IMR-90 (cell line): ENCODE results near the gene CELA2A. TPM values are rescaled to one million over a fixed set of nuclear protein-coding genes. Genes with fewer than 3 reads are reported as not detected.
A peak's percentile ranks its signal among the peaks of the same experiment; 100 is the strongest.

ENCODE experiments used
- ATAC-seq: fragments of 200-7000 bp; cut with Tn5 transposase; 2 replicates; pipeline ENCODE4 v1.9.1; 2020; ENCODE audit warnings: low read depth, mild to moderate bottlenecking, moderate library complexity
- BruUV-seq: library from RNA; stranded (reverse); fragments of 400-500 nt; replicated peaks from 2 replicates; lab custom pipeline; 2021; lab: Mats Ljungman, UMichigan
- CTCF ChIA-PET: fragments of 300-600 bp; formaldehyde crosslinking; extraction: SDS; loops from one replicate; lab custom pipeline; 2021; ENCODE audit warnings: antibody characterized with exemption; lab: Yijun Ruan, JAX
- POLR2A ChIA-PET: fragments of 300-600 bp; sonication (Branson Sonifier 250); formaldehyde crosslinking; loops from one replicate; lab custom pipeline; 2022; ENCODE audit warnings: antibody characterized with exemption; ENCODE audit not compliant: unreplicated experiment; lab: Charles Lee
- DNase-seq: peaks from one replicate; pipeline ENCODE4 v3.0.0; 2013
- H2AFZ ChIP-seq: replicated peaks from 2 replicates; pipeline ENCODE3; 2013; ENCODE audit warnings: low read length, mild to moderate bottlenecking; ENCODE audit not compliant: poor library complexity
- H2AK5ac ChIP-seq: 2 replicates; pipeline ENCODE4 v1.6.1; 2013; ENCODE audit warnings: low read depth, low read length, inconsistent platforms
- H2AK9ac ChIP-seq: replicated peaks from 2 replicates; pipeline ENCODE3; 2013; ENCODE audit warnings: mild to moderate bottlenecking, low read depth, low read length, moderate library complexity; ENCODE audit not compliant: poor library complexity
- H2BK120ac ChIP-seq: 2 replicates; pipeline ENCODE4 v1.6.1; 2013; ENCODE audit warnings: low read depth, low read length, inconsistent platforms
- H2BK15ac ChIP-seq: 3 replicates; pipeline ENCODE4 v1.6.1; 2013; ENCODE audit warnings: low read depth, low read length, inconsistent platforms
- H2BK20ac ChIP-seq: 2 replicates; pipeline ENCODE4 v1.6.1; 2013; ENCODE audit warnings: low read depth, mild to moderate bottlenecking, inconsistent platforms, low read length, moderate library complexity
- H2BK5ac ChIP-seq: 2 replicates; pipeline ENCODE4 v1.6.1; 2013; ENCODE audit warnings: mild to moderate bottlenecking, low read depth, low read length, inconsistent platforms; ENCODE audit not compliant: poor library complexity, severe bottlenecking
- H3K14ac ChIP-seq: replicated peaks from 2 replicates; pipeline ENCODE4 v1.6.1; 2013; ENCODE audit warnings: low read depth, low read length, inconsistent platforms
- H3K18ac ChIP-seq: 2 replicates; pipeline ENCODE4 v1.6.1; 2013; ENCODE audit warnings: low read depth, low read length, control low read depth
- H3K23ac ChIP-seq: 2 replicates; pipeline ENCODE4 v1.6.1; 2013; ENCODE audit warnings: low read depth, low read length, inconsistent platforms
- H3K27ac ChIP-seq: 2 replicates; pipeline ENCODE4 v1.5.1; 2013; ENCODE audit warnings: mild to moderate bottlenecking, control low read depth, low read length; ENCODE audit not compliant: insufficient read depth
- H3K27me3 ChIP-seq: 2 replicates; pipeline ENCODE4 v1.6.1; 2013; ENCODE audit warnings: low read length; ENCODE audit not compliant: control insufficient read depth, insufficient read depth
- H3K36me3 ChIP-seq: 2 replicates; pipeline ENCODE4 v1.6.1; 2013; ENCODE audit warnings: low read length, mixed read lengths; ENCODE audit not compliant: control insufficient read depth, insufficient read depth
- H3K4ac ChIP-seq: 2 replicates; pipeline ENCODE4 v1.6.1; 2013; ENCODE audit warnings: low read depth, low read length, inconsistent platforms
- H3K4me1 ChIP-seq: 2 replicates; pipeline ENCODE4 v1.6.1; 2013; ENCODE audit warnings: low read length, mixed read lengths; ENCODE audit not compliant: control insufficient read depth, insufficient read depth
- H3K4me2 ChIP-seq: 2 replicates; pipeline ENCODE4 v1.6.1; 2013; ENCODE audit warnings: low read depth, mild to moderate bottlenecking, control low read depth, low read length, moderate library complexity
- H3K4me3 ChIP-seq: 2 replicates; pipeline ENCODE4 v1.5.1; 2013; ENCODE audit warnings: low read depth, mild to moderate bottlenecking, control low read depth, low read length, moderate library complexity; ENCODE audit not compliant: insufficient read depth
- H3K56ac ChIP-seq: 2 replicates; pipeline ENCODE4 v1.6.1; 2013; ENCODE audit warnings: low read length, inconsistent platforms; ENCODE audit not compliant: insufficient read depth; ENCODE audit errors: extremely low read depth
- H3K79me1 ChIP-seq, 2 experiments: 2 replicates each; pipeline ENCODE4 v1.6.1; 2013; ENCODE audit warnings: low read length in 2 of 2, inconsistent platforms in 1 of 2, low read depth in 1 of 2
- H3K9ac ChIP-seq: 2 replicates; pipeline ENCODE4 v1.6.1; 2013; ENCODE audit warnings: low read depth, low read length, control low read depth
- H3K9me1 ChIP-seq: 2 replicates; pipeline ENCODE4 v1.6.1; 2013; ENCODE audit warnings: low read length, inconsistent platforms; ENCODE audit not compliant: insufficient read depth
- H3K9me3 ChIP-seq: 2 replicates; pipeline ENCODE4 v1.6.1; 2013; ENCODE audit warnings: low read length; ENCODE audit not compliant: control insufficient read depth, insufficient read depth
- H4K20me1 ChIP-seq: 2 replicates; pipeline ENCODE4 v1.6.1; 2013; ENCODE audit warnings: low read length, inconsistent platforms; ENCODE audit not compliant: insufficient read depth
- H4K5ac ChIP-seq: 2 replicates; pipeline ENCODE4 v1.6.1; 2013; ENCODE audit warnings: mild to moderate bottlenecking, low read depth, low read length, control low read depth
- H4K8ac ChIP-seq, 2 experiments: 2 replicates each; pipeline ENCODE4 v1.6.1; 2013; ENCODE audit warnings: low read depth in 2 of 2, low read length in 2 of 2, control low read depth in 1 of 2, inconsistent platforms in 1 of 2
- H4K91ac ChIP-seq: 2 replicates; pipeline ENCODE4 v1.6.1; 2013; ENCODE audit warnings: low read depth, low read length, inconsistent platforms; ENCODE audit not compliant: insufficient read depth
- BHLHE40 ChIP-seq: fragments of 150-350 bp; IDR thresholded peaks from 2 replicates; pipeline ENCODE4 v1.6.1; 2016; ENCODE audit warnings: mild to moderate bottlenecking, low read depth, low read length
- CHD1 ChIP-seq: IDR thresholded peaks from 2 replicates; pipeline ENCODE4 v1.6.1; 2012; ENCODE audit warnings: low read depth, low read length, improper control_type of control experiment
- CTCF ChIP-seq: conservative IDR thresholded peaks from 2 replicates; pipeline ENCODE4 v1.5.1; 2012; ENCODE audit warnings: mild to moderate bottlenecking, low read depth, low read length, improper control_type of control experiment
- ELK1 ChIP-seq: fragments of 150-350 bp; IDR thresholded peaks from 2 replicates; pipeline ENCODE4 v1.6.1; 2016; ENCODE audit warnings: low read depth, mild to moderate bottlenecking, low read length, moderate library complexity, borderline replicate concordance
- MAFK ChIP-seq: IDR thresholded peaks from 2 replicates; pipeline ENCODE4 v1.6.1; 2012; ENCODE audit warnings: low read depth, low read length, improper control_type of control experiment
- MAZ ChIP-seq: IDR thresholded peaks from 2 replicates; pipeline ENCODE4 v1.6.1; 2012; ENCODE audit warnings: low read depth, mild to moderate bottlenecking, low read length, improper control_type of control experiment, moderate library complexity, borderline replicate concordance
- MXI1 ChIP-seq: IDR thresholded peaks from 2 replicates; pipeline ENCODE4 v1.6.1; 2012; ENCODE audit warnings: low read depth, mild to moderate bottlenecking, low read length, moderate library complexity, borderline replicate concordance
- POLR2A ChIP-seq: IDR thresholded peaks from 2 replicates; pipeline ENCODE4 v1.6.1; 2012; ENCODE audit warnings: mild to moderate bottlenecking, low read depth, low read length
- RAD21 ChIP-seq: IDR thresholded peaks from 2 replicates; pipeline ENCODE4 v1.6.1; 2012; ENCODE audit warnings: low read length, improper control_type of control experiment
- RCOR1 ChIP-seq: IDR thresholded peaks from 2 replicates; pipeline ENCODE4 v1.6.1; 2012; ENCODE audit warnings: mild to moderate bottlenecking, low read length, improper control_type of control experiment; ENCODE audit not compliant: insufficient replicate concordance
- RFX5 ChIP-seq: IDR thresholded peaks from 2 replicates; pipeline ENCODE4 v1.8.0; 2012; ENCODE audit warnings: low read depth, mild to moderate bottlenecking, low read length, moderate library complexity
- WGBS, 2 experiments: methylation state at CpG; one replicate each; pipeline versions ENCODE4 v1.1.5 to v1.1.7; 2013; ENCODE audit warnings: missing lambda C conversion rate in 2 of 2; ENCODE audit not compliant: insufficient read length in 1 of 2; ENCODE audit errors: extremely low coverage in 2 of 2; 5-methylcytosine and 5-hydroxymethylcytosine counted together
- dilution Hi-C: fragments of 300-500 bp; cut with HindIII; formaldehyde crosslinking; loops from one replicate; pipeline ENCODE4 v1.14.3; 2018; ENCODE audit warnings: low sequenced_read_pairs; ENCODE audit not compliant: unreplicated experiment
- in situ Hi-C: fragments of 300-500 bp; cut with MboI; formaldehyde crosslinking; loops from 3 replicates; pipeline ENCODE4 v1.14.3; 2019; ENCODE audit warnings: low sequenced_read_pairs, inconsistent platforms, mixed read lengths
- intact Hi-C: fragments of 100-400 bp; cut with micrococcal nuclease; formaldehyde crosslinking; loops from 2 replicates; pipeline ENCODE4 v1.10.0; 2022
- polyA plus RNA-seq, 3 experiments: library from polyadenylated mRNA; depleted of rRNA; stranded (reverse); fragments of >200 nt; gene quantifications; 2 replicates each; pipeline ENCODE4 v1.2.3, GENCODE V29; 2012; ENCODE audit warnings: low replicate concordance in 1 of 3
- total RNA-seq: library from RNA; depleted of rRNA; stranded (reverse); fragments of >200 nt; gene quantifications from 2 replicates; pipeline ENCODE4 v1.2.3, GENCODE V29; 2012

Gene CELA2A
- total and polyA plus RNA-seq, 2 of the 4 experiments (the other 2 are of a cell fraction) = not detected

- Histone ChIP-seq H2BK120ac (no peak overlapping the region), H3K27ac (no peak overlapping the region), H3K4me2 (no peak overlapping the region), H3K23ac (no peak overlapping the region), H4K8ac (no peak overlapping the region), H3K79me1 (no peaks in the 10 kb centered on the region), H3K4ac (no peak overlapping the region), H3K18ac (no peak overlapping the region), H3K56ac (no peak overlapping the region), H3K14ac (no peak overlapping the region), H3K4me1 (no peaks in the 10 kb centered on the region; the same call in 1 of the 2 replicates), H3K4me3 (no peak overlapping the region), H2BK5ac (no peak overlapping the region), H2AK9ac (peak overlapping the region; percentile 78), H3K9ac (no peak overlapping the region), H4K5ac (no peak overlapping the region), H3K36me3 (no peaks in the 10 kb centered on the region), H3K27me3 (no peaks in the 10 kb centered on the region), H2AK5ac (no peak overlapping the region), H4K20me1 (no peaks in the 10 kb centered on the region), H3K9me1 (no peaks in the 10 kb centered on the region), H2AFZ (no peak overlapping the region), H4K91ac (no peak overlapping the region), H3K9me3 (no peaks in the 10 kb centered on the region), H2BK20ac (no peak overlapping the region), H2BK15ac (no peak overlapping the region)
- ATAC-seq (no peak), DNase-seq (no peak)
- CTCF ChIA-PET = interaction anchor here (1.0 kb wide), 1 partner anchor 28 kb away, joined by 3 read pairs; no protein-coding TSS in a partner anchor
- intact Hi-C loops = no loop called here
- in situ Hi-C loops = no loop called here
- no CpG with 5 or more reads among the region's 10 CpGs for WGBS, 2 experiments
- POLR2A ChIA-PET = no interaction called here
- no TSS peak for BruUV-seq
- TF ChIP-seq RAD21 (no peak), MXI1 (no peak), CHD1 (no peak), BHLHE40 (no peak), RCOR1 (no peak), ELK1 (no peak), CTCF (no peak), RFX5 (no peak), MAZ (no peak), MAFK (no peak), POLR2A (no peak)
- dilution Hi-C loops = no loop called here
Measured at GRCh38 chr1:15459771-15460707, 3.5 kb downstream of the CELA2A start.
